Upper lobe of left lung (tissue), 4 donors: ENCODE results near the gene PIK3CA.

Source experiments
- CTCF ChIP-seq, 6 experiments: fragments of 450-650 bp in 4 of 6; fragments of 200-600 bp in 2 of 6; sonication (generic) in 2 of 6; IDR thresholded peaks; one replicate each; pipeline ENCODE4 v1.5.1; 2016 to 2019; ENCODE audit warnings: antibody characterized with exemption in 6 of 6
- POLR2AphosphoS5 ChIP-seq, 2 donors: sonication (generic); formaldehyde crosslinking; IDR thresholded peaks; one replicate each; pipeline ENCODE4 v1.5.1; 2017; ENCODE audit warnings: antibody characterized with exemption in 2 of 2

GRCh38 chr3:179190581-179190980 is 42.4 kb downstream of the PIK3CA start:
- TF ChIP-seq CTCF (IDR thresholded peaks at IDR 0.05): no peak
- TF ChIP-seq POLR2AphosphoS5 (IDR thresholded peaks at IDR 0.05): no peak
